B cell (primary cell): ENCODE measurements around the gene PKNOX2. TPM values are rescaled to one million over a fixed set of nuclear protein-coding genes. Genes with fewer than 3 reads are reported as not detected.

Experiments
- ATAC-seq: fragments of 200-7000 bp; cut with Tn5 transposase; one replicate; pipeline ENCODE4 v1.10.0; 2021; ENCODE audit warnings: low read depth, mild to moderate bottlenecking, moderate number of reproducible peaks, moderate library complexity
- CTCF ChIA-PET: fragments of 350-600 bp; sonication (Branson Sonifier 250); formaldehyde crosslinking; loops from one replicate; lab custom pipeline; 2021; ENCODE audit warnings: antibody characterized with exemption, inconsistent platforms; lab: Charles Lee
- POLR2A ChIA-PET: fragments of 350-600 bp; sonication (Branson Sonifier 250); formaldehyde crosslinking; loops from one replicate; lab custom pipeline; 2021; ENCODE audit warnings: antibody characterized with exemption; lab: Charles Lee
- DNase-seq: peaks from one replicate; pipeline ENCODE4 v3.0.0; 2013
- H2AFZ ChIP-seq: 2 replicates; pipeline ENCODE4 v1.6.1; 2012; ENCODE audit warnings: mild to moderate bottlenecking, low read depth, low read length; ENCODE audit not compliant: insufficient read depth, poor library complexity, severe bottlenecking
- H3K27ac ChIP-seq, 2 donors: 1 replicate in 1 of 2; 2 replicates in 1 of 2; pipeline ENCODE4 v1.5.1; 2012 to 2013; ENCODE audit warnings: low read length in 2 of 2, mild to moderate bottlenecking in 2 of 2, moderate library complexity in 1 of 2
- H3K27me3 ChIP-seq, 4 experiments: fragments of 200-600 bp in 1 of 4; sonication (generic) in 1 of 4; replicated peaks in 1 of 4; 1 replicate in 2 of 4; 2 replicates in 2 of 4; pipeline versions ENCODE4 v1.6.1 to v1.7.0; 2013 to 2016; ENCODE audit warnings: low read length in 3 of 4, mild to moderate bottlenecking in 2 of 4, mixed read lengths in 1 of 4, moderate library complexity in 1 of 4; ENCODE audit not compliant: insufficient read depth in 4 of 4, control insufficient read depth in 3 of 4; ENCODE audit errors: control extremely low read depth in 1 of 4
- H3K36me3 ChIP-seq, 2 experiments: replicated peaks in 1 of 2; 1 replicate in 1 of 2; 2 replicates in 1 of 2; pipeline versions ENCODE4 v1.6.1 to v1.7.1; 2013; ENCODE audit warnings: low read length in 1 of 2; ENCODE audit not compliant: insufficient read depth in 2 of 2, control insufficient read depth in 1 of 2; ENCODE audit errors: control extremely low read depth in 1 of 2, extremely low read depth in 1 of 2
- H3K4me1 ChIP-seq, 2 donors: fragments of 200-600 bp in 1 of 2; sonication (generic) in 1 of 2; 1 replicate in 1 of 2; 2 replicates in 1 of 2; pipeline versions ENCODE4 v1.5.1 to v1.6.1; 2013 to 2017; ENCODE audit warnings: low read length in 2 of 2; ENCODE audit not compliant: control insufficient read depth in 2 of 2, insufficient read depth in 2 of 2
- H3K4me2 ChIP-seq: replicated peaks from 2 replicates; pipeline ENCODE3; 2012; ENCODE audit warnings: mild to moderate bottlenecking, low read depth, low read length; ENCODE audit not compliant: poor library complexity, severe bottlenecking
- H3K4me3 ChIP-seq, 5 experiments: fragments of 200-600 bp in 1 of 5; sonication (generic) in 1 of 5; 1 replicate in 3 of 5; 2 replicates in 2 of 5; pipeline versions ENCODE4 v1.5.1 to v1.7.0; 2011 to 2016; ENCODE audit warnings: low read length in 4 of 5, mild to moderate bottlenecking in 4 of 5, low read depth in 2 of 5, control low read depth in 1 of 5, moderate library complexity in 1 of 5; ENCODE audit not compliant: insufficient read depth in 1 of 5; ENCODE audit errors: control extremely low read depth in 1 of 5, extremely low read depth in 1 of 5
- H3K79me2 ChIP-seq: fragments of 200-600 bp; sonication (generic); one replicate; pipeline ENCODE4 v1.6.0; 2016; ENCODE audit warnings: low read length; ENCODE audit not compliant: control insufficient read depth, insufficient read depth
- H3K9ac ChIP-seq: fragments of 200-600 bp; sonication (generic); 2 replicates; pipeline ENCODE4 v1.6.1; 2017; ENCODE audit warnings: mild to moderate bottlenecking, low read length, moderate library complexity
- H3K9me3 ChIP-seq, 3 donors: one replicate each; pipeline versions ENCODE4 v1.6.1 to v1.7.1; 2013; ENCODE audit warnings: low read length in 2 of 3; ENCODE audit not compliant: control insufficient read depth in 2 of 3, insufficient read depth in 1 of 3; ENCODE audit errors: control extremely low read depth in 1 of 3
- H4K20me1 ChIP-seq: 2 replicates; pipeline ENCODE4 v1.6.0; 2012; ENCODE audit warnings: mild to moderate bottlenecking, low read length; ENCODE audit not compliant: insufficient read depth, control insufficient read depth, poor library complexity, severe bottlenecking
- H3K27ac Mint-ChIP-seq: one replicate; pipeline ENCODE4 v1.8.0; 2021; ENCODE audit warnings: mixed read lengths
- H3K27me3 Mint-ChIP-seq: one replicate; pipeline ENCODE4 v1.8.0; 2021; ENCODE audit warnings: mixed read lengths
- H3K4me1 Mint-ChIP-seq: one replicate; pipeline ENCODE4 v1.8.0; 2021; ENCODE audit warnings: mixed read lengths
- H3K4me3 Mint-ChIP-seq: one replicate; pipeline ENCODE4 v1.8.0; 2021; ENCODE audit warnings: mixed read lengths
- H3K9me3 Mint-ChIP-seq: one replicate; pipeline ENCODE4 v1.8.0; 2022; ENCODE audit warnings: mixed read lengths; ENCODE audit not compliant: insufficient read depth
- CTCF ChIP-seq: fragments of 200-600 bp; IDR thresholded peaks from one replicate; pipeline ENCODE4 v1.8.0; 2022; ENCODE audit warnings: antibody characterized with exemption, mild to moderate bottlenecking
- EZH2 ChIP-seq: IDR thresholded peaks from 2 replicates; pipeline ENCODE4 v1.6.1; 2012; ENCODE audit warnings: borderline replicate concordance, low read depth, mild to moderate bottlenecking, moderate library complexity, low read length; ENCODE audit not compliant: insufficient read depth, poor library complexity, severe bottlenecking
- WGBS: methylation state at CpG from one replicate; pipeline ENCODE4 v1.1.5; 2013; ENCODE audit warnings: missing lambda C conversion rate; ENCODE audit not compliant: insufficient coverage; 5-methylcytosine and 5-hydroxymethylcytosine counted together
- intact Hi-C: fragments of 100-400 bp; cut with micrococcal nuclease; formaldehyde crosslinking; loops from one replicate; pipeline ENCODE4 v1.10.0; 2022
- polyA plus RNA-seq: library from polyadenylated mRNA; depleted of rRNA; stranded (reverse); fragments of >200 nt; gene quantifications from 2 replicates; pipeline ENCODE4 v1.2.3, GENCODE V29; 2012
- total RNA-seq, 2 donors: library from RNA; stranded (reverse); fragments of 120-200 nt in 1 of 2; gene quantifications; 1 replicate in 1 of 2; 2 replicates in 1 of 2; pipeline versions ENCODE4 v1.2.3 to v1.2.4, GENCODE V29; 2013 to 2022

Gene PKNOX2
- total and polyA plus RNA-seq, 2 donors (not counting 1 experiment from before 2014, with no cell fraction given): not detected

DNA sequence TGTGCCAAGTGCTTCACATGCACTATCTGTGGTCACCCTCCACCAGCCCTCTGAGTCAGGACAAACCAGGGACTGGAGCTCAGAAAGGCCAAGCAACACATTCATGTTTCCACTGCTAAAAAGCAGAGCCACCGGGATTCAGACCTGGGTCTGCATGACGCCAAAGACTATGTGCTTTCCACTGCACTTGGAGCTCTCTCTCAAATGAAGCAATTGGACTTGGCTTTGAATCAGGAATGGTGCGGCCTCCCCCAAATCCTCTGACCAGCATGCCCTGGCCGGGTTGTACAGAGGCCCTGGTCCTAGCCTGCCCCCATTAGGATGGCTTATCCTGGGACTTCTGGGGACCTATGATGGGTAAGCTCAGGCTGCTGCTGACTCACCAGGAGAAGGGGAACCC lies 80.7 kb downstream of the PKNOX2 start:
- CTCF ChIA-PET: no interaction called here
- Mint-ChIP-seq H3K27me3 (peaks cover 14% of the 10 kb centered on the region), H3K4me3 (no peak overlapping the region), H3K9me3 (no peaks in the 10 kb centered on the region), H3K27ac (no peak overlapping the region), H3K4me1 (no peaks in the 10 kb centered on the region)
- Histone ChIP-seq H3K4me3 (no peak overlapping the region), H3K9me3 (no peaks in the 10 kb centered on the region), H2AFZ (no peak overlapping the region), H4K20me1 (no peaks in the 10 kb centered on the region), H3K27me3 (no peaks in the 10 kb centered on the region), H3K79me2 (no peaks in the 10 kb centered on the region), H3K36me3 (no peaks in the 10 kb centered on the region), H3K9ac (no peak overlapping the region), H3K4me1 (no peaks in the 10 kb centered on the region), H3K27ac (no peak overlapping the region), H3K4me2 (no peak overlapping the region)
- TF ChIP-seq CTCF (no peak), EZH2 (no peak)
- DNase-seq: no peak
- no peak for ATAC-seq
- intact Hi-C loops: no loop called here
- POLR2A ChIA-PET: no interaction called here
- WGBS: 92% methylated on average over 3 of the region's 4 CpGs

GRCh38 chr11:125247431-125247830 lies 82.9 kb downstream of the PKNOX2 start:
- H3K27ac ChIP-seq: no peak overlapping the region
- intact Hi-C loops: no loop called here
- no peak for ATAC-seq
- H3K27me3 ChIP-seq: no peaks in the 10 kb centered on the region
- H3K4me2 ChIP-seq: no peak overlapping the region
- Mint-ChIP-seq H3K9me3 (no peaks in the 10 kb centered on the region), H3K4me3 (no peak overlapping the region), H3K27me3 (peaks cover 8% of the 10 kb centered on the region), H3K27ac (no peak overlapping the region), H3K4me1 (no peaks in the 10 kb centered on the region)
- WGBS: 100% methylated on average over 1 of the region's 2 CpGs
- H3K79me2 ChIP-seq: no peaks in the 10 kb centered on the region
- H3K4me3 ChIP-seq: no peak overlapping the region
- no peaks in the 10 kb centered on the region for H3K4me1 ChIP-seq
- H4K20me1 ChIP-seq: no peaks in the 10 kb centered on the region
- no peaks in the 10 kb centered on the region for H3K36me3 ChIP-seq
- no peaks in the 10 kb centered on the region for H3K9me3 ChIP-seq
- CTCF ChIA-PET: no interaction called here
- H3K9ac ChIP-seq: no peak overlapping the region
- DNase-seq: no peak
- no peak overlapping the region for H2AFZ ChIP-seq
- POLR2A ChIA-PET: no interaction called here
- TF ChIP-seq CTCF (no peak), EZH2 (no peak)
